ENCODE results near the gene ZNF718.
A peak's percentile ranks its signal among the peaks of the same experiment; 100 is the strongest.
"Not testable (repeated sequence)": the region's sequence is repeated elsewhere in the genome, so short reads cannot be mapped to it uniquely, and the experiment has no call there.

The ZNF718 gene

GRCh38 chr4:121408-122084 is 2.8 kb upstream of the ZNF718 start:
- no peak for DNase-seq (ENCODE audit: low read depth)
- no peak for TF ChIP-seq CTCF (IDR thresholded peaks at IDR 0.05; ENCODE audit: control insufficient read depth, extremely low read depth, insufficient read depth)
- H3K4me3 ChIP-seq (ENCODE audit: low read depth, low read length), result no peak overlapping the region

GRCh38 chr4:123922-124274 is 403 bp upstream of the ZNF718 start:
- peak overlapping the region; percentile 99 for H3K4me3 ChIP-seq (ENCODE audit: low read depth, low read length)
- DNase-seq (ENCODE audit: low read depth), result not testable (repeated sequence)

GRCh38 chr4:125091-125771 is 930 bp downstream of the ZNF718 start:
- peak; percentile 53 for DNase-seq (ENCODE audit: low read depth)
- no peak for TF ChIP-seq CTCF (IDR thresholded peaks at IDR 0.05; ENCODE audit: control insufficient read depth, extremely low read depth, insufficient read depth)
- H3K4me3 ChIP-seq (ENCODE audit: low read depth, low read length), result peak overlapping the region; percentile 99

DNA sequence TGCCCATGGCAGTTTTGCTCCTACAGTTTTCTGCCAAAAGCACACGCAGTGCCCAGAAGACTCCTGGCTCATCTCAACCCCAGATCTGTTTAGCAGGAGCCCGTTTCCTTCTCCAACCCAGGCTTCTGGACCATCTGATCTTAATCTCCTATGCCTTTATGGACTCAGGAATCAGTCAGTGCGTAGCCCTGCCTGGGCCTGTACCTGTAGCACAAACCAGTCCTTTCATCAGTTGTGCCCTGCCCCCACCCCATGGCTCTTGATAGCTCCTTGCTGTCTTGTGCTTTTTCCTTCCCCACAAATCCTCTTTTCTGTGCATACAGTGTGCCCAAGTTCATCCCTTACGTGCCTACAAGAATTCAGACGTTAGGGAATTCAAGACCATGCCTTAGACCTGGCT is 1.5 kb downstream of the ZNF718 start:
- H3K4me3 ChIP-seq (ENCODE audit: low read depth, low read length), result peak overlapping the region; percentile 99
- no peak for DNase-seq (ENCODE audit: low read depth)

DNA sequence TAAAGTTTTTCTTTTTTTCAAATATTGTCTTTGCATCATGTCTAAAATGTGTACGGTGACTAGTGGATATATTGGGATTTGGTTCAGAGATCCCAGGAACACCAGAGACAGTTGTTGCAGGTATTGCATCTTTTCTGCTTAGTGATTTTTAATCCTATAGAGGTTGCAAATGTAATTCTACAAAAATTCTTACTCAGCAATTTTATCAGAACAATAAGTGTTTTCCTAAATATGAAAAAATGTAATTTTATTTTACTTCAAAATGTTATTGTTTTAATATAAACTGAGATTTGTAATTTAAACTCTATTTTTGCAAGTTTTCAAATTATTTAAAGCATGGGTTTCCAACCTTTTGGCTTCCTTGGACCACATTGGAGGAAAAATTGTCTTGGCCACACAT is 8.2 kb downstream of the ZNF718 start:
- no peak for DNase-seq (ENCODE audit: low read depth)
- no peak overlapping the region for H3K4me3 ChIP-seq (ENCODE audit: low read depth, low read length)
- TF ChIP-seq CTCF (IDR thresholded peaks at IDR 0.05; ENCODE audit: control insufficient read depth, extremely low read depth, insufficient read depth), result no peak

More for the DNA sequence above, 1.5 kb downstream of the ZNF718 start:
- TF ChIP-seq CTCF (IDR thresholded peaks at IDR 0.05; ENCODE audit: control insufficient read depth, extremely low read depth, insufficient read depth), result no peak

DNA sequence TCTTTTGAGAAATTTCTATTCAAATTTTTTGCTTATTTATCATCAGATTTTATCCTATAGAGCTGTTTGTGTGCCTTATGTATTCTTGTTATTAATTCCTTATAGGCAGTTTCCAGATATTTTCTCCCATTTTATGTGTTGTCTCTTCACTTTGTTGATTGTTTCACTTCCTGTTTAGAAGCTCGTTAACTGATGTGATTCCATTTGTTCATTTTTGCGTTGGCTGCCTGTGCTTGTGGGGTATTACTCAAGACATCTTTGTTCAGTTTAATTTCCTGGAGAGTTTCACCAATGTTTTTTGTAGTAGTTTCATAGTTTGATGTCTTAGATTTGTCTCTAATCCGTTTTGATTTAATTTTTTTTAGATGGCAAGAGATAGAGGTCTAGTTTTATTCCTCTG is 14.6 kb downstream of the ZNF718 start:
- no peak for TF ChIP-seq CTCF (IDR thresholded peaks at IDR 0.05; ENCODE audit: control insufficient read depth, extremely low read depth, insufficient read depth)
- no peak for DNase-seq (ENCODE audit: low read depth)
- no peak overlapping the region for H3K4me3 ChIP-seq (ENCODE audit: low read depth, low read length)

GRCh38 chr4:139691-140090 is 15.4 kb downstream of the ZNF718 start:
- DNase-seq (ENCODE audit: low read depth), result no peak
- no peak overlapping the region for H3K4me3 ChIP-seq (ENCODE audit: low read depth, low read length)
- no peak for TF ChIP-seq CTCF (IDR thresholded peaks at IDR 0.05; ENCODE audit: control insufficient read depth, extremely low read depth, insufficient read depth)

Data from LNCaP clone FGC (cell line).